ENCODE data around the gene SLC34A2.
"Not testable (repeated sequence)": the region's sequence is repeated elsewhere in the genome, so short reads cannot be mapped to it uniquely, and the experiment has no call there.

Gene SLC34A2

GRCh38 chr4:25654971-25655963 is at the start of gene SLC34A2:
Gene SLC34A2, plus strand, starts transcription at chr4:25655851. Its CDS starts 6,650 bp downstream, at chr4:25662501.
- DNase-seq = no peak

- no peak for DNase-seq
Observed at GRCh38 chr4:25608644-25609043, 47.0 kb upstream of the SLC34A2 start.

- no peak for DNase-seq
Observed at GRCh38 chr4:25609976-25610375, 45.7 kb upstream of the SLC34A2 start.

- DNase-seq = not testable (repeated sequence)
Observed at GRCh38 chr4:25613613-25614012, 42.0 kb upstream of the SLC34A2 start.

GRCh38 chr4:25614807-25615206 is 40.8 kb upstream of the SLC34A2 start:
- no peak for DNase-seq

- DNase-seq = no peak
Observed at GRCh38 chr4:25621027-25621930, 34.4 kb upstream of the SLC34A2 start.

- no peak for DNase-seq
Observed at GRCh38 chr4:25624616-25625015, 31.0 kb upstream of the SLC34A2 start.

- no peak for DNase-seq
Observed at GRCh38 chr4:25628451-25628850, 27.2 kb upstream of the SLC34A2 start.

GRCh38 chr4:25632135-25632534 is 23.5 kb upstream of the SLC34A2 start:
- no peak for DNase-seq

- DNase-seq = no peak
Observed at GRCh38 chr4:25633541-25633940, 22.1 kb upstream of the SLC34A2 start.

GRCh38 chr4:25635501-25635900 is 20.1 kb upstream of the SLC34A2 start:
- DNase-seq = no peak

- DNase-seq = no peak
Observed at GRCh38 chr4:25637581-25638220, 17.9 kb upstream of the SLC34A2 start.

- no peak for DNase-seq
Observed at GRCh38 chr4:25638221-25638601, 17.4 kb upstream of the SLC34A2 start.

- no peak for DNase-seq
Observed at GRCh38 chr4:25638806-25639205, 16.8 kb upstream of the SLC34A2 start.

- DNase-seq = no peak
Observed at GRCh38 chr4:25650311-25650710, 5.3 kb upstream of the SLC34A2 start.

GRCh38 chr4:25651682-25652081 is 4.0 kb upstream of the SLC34A2 start:
- no peak for DNase-seq

- DNase-seq = no peak
Observed at GRCh38 chr4:25654031-25654970, 1.4 kb upstream of the SLC34A2 start.

- DNase-seq = no peak
Observed at GRCh38 chr4:25656031-25656430, 380 bp downstream of the SLC34A2 start.

- no peak for DNase-seq
Observed at GRCh38 chr4:25658357-25658771, 2.7 kb downstream of the SLC34A2 start.

- no peak for DNase-seq
Observed at GRCh38 chr4:25658777-25659176, 3.1 kb downstream of the SLC34A2 start.

GRCh38 chr4:25661441-25661840 is 5.8 kb downstream of the SLC34A2 start:
- DNase-seq = not testable (repeated sequence)

- no peak for DNase-seq
Observed at GRCh38 chr4:25662306-25662705, 6.7 kb downstream of the SLC34A2 start.

Measured in CD4-positive, alpha-beta T cell treated with Interleukin-21 for 1 hour (primary cell).